GM12872 (cell line): ENCODE data around the gene FAM204A.

Source experiments
- TF ChIP-seq, protein P1 (sequence below): IDR thresholded peaks from 3 replicates; pipeline ENCODE4 v1.5.1; 2011; ENCODE audit warnings: low read depth, mild to moderate bottlenecking, low read length, moderate library complexity; ENCODE audit not compliant: insufficient read depth

The FAM204A gene

GRCh38 chr10:118256825-118257570 lies 85.1 kb downstream of the FAM204A start:
- TF ChIP-seq, protein P1, sequence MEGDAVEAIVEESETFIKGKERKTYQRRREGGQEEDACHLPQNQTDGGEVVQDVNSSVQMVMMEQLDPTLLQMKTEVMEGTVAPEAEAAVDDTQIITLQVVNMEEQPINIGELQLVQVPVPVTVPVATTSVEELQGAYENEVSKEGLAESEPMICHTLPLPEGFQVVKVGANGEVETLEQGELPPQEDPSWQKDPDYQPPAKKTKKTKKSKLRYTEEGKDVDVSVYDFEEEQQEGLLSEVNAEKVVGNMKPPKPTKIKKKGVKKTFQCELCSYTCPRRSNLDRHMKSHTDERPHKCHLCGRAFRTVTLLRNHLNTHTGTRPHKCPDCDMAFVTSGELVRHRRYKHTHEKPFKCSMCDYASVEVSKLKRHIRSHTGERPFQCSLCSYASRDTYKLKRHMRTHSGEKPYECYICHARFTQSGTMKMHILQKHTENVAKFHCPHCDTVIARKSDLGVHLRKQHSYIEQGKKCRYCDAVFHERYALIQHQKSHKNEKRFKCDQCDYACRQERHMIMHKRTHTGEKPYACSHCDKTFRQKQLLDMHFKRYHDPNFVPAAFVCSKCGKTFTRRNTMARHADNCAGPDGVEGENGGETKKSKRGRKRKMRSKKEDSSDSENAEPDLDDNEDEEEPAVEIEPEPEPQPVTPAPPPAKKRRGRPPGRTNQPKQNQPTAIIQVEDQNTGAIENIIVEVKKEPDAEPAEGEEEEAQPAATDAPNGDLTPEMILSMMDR, result no peak

DNA sequence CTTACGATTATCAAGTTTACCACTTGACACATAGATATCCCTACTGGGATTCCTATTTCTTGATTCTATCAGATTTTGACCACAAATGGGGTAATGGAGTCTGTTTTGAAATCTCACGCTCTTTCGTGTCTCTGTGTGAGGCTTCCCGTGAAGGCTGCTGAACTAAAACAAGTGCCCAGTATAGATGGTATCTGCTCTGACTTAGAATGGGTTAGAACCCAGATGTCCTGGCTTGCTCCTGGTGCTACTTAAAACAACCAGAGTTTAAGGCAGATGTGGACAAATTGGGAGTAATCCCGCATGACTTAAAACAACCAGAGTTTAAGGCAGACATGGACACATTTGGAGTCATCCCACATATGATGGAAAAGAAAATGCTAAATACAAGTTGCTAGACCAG lies 85.9 kb downstream of the FAM204A start:
- TF ChIP-seq, protein P1, result no peak

- TF ChIP-seq, protein P1, result no peak
Observed at GRCh38 chr10:118255355-118255754, 86.8 kb downstream of the FAM204A start.

- TF ChIP-seq, protein P1, result no peak
Observed at GRCh38 chr10:118254654-118255053, 87.5 kb downstream of the FAM204A start.

DNA sequence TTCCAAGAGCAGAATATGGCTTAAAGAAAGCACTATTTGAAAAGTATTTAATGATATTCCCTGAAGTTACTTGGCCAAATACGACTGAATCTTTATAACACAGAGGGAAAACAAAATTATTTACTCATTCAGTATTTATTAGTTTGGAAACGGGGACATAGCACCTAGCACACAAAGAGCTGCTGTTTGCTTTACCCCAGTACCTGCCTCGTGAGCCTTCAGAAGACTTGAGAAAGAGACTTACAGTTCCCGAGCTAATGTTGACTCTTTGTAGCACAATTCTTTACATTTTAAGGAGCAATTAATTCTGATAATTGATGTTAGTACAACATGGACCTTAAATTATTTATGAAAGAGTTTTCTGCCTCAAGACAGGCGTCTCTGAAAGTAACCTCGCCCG lies 88.7 kb downstream of the FAM204A start:
- TF ChIP-seq, protein P1, result no peak

DNA sequence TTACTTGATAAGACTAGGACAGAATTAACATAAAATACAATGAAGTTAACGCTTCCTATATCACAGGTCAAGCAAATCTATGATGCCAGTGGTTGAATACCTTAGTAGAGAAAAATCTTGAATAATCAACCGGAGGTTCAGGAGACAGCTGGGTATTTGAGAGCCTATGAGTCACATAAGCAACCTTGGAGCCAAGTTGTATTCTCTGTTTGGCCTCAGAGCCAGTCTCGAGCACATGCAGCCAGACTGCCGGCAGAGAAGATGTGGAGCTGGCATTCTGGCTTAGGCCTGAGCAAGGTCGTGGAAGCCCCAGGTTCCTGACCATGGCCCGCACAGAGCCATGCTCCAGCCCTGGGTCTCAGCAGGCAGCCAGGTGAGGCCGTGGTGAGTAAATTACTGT lies 90.3 kb downstream of the FAM204A start:
- TF ChIP-seq, protein P1, result no peak

DNA sequence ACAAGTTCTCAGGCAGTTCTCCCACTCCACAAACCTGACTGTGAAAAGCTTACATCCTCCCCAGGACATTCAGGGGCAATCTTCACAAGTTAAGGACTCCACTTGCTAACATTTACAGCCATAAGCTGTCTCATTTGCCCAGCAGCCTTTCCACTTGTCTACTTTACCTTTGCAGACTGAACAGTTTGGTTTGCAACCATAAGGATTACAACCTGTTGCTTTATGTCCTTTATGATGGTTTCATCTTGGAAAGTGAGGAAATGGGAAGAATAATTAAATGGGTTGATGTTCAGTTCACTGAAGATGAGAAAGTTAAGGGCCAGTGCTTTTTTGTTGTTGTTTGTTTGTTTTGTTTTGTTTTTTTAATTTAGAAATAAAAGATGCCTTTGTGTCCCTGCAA lies 92.4 kb downstream of the FAM204A start:
- TF ChIP-seq, protein P1, result no peak
